Astrocyte (in vitro differentiated cells and primary cell): ENCODE data around the gene LAMA1.

ENCODE experiments used
- CTCF ChIP-seq: IDR thresholded peaks from 2 replicates; pipeline ENCODE4 v1.5.1; 2011; ENCODE audit warnings: low read depth, mild to moderate bottlenecking, inconsistent platforms, low read length, moderate library complexity; ENCODE audit not compliant: insufficient read depth
- EZH2 ChIP-seq: IDR thresholded peaks from 2 replicates; pipeline ENCODE4 v1.6.1; 2012; ENCODE audit warnings: mild to moderate bottlenecking, low read length, inconsistent platforms; ENCODE audit not compliant: insufficient read depth

- TF ChIP-seq EZH2 = no peak
- no peak for TF ChIP-seq CTCF
Observed at GRCh38 chr18:6917072-6917471, 200.5 kb downstream of the LAMA1 start.
